ENCODE data around the gene FXYD4.
"Not testable (repeated sequence)": the region's sequence is repeated elsewhere in the genome, so short reads cannot be mapped to it uniquely, and the experiment has no call there.

The FXYD4 gene

GRCh38 chr10:43371418-43371817 lies at the start of gene FXYD4:
FXYD4 (plus strand) TSS chr10:43371636; CDS start chr10:43373747, 2,111 bp downstream.
- no peak for DNase-seq

- no peak for DNase-seq
Measured at GRCh38 chr10:43322331-43322730, 49.1 kb upstream of the FXYD4 start.

- no peak for DNase-seq
Measured at GRCh38 chr10:43322769-43323168, 48.7 kb upstream of the FXYD4 start.

GRCh38 chr10:43323245-43323644 lies 48.2 kb upstream of the FXYD4 start:
- DNase-seq = no peak

GRCh38 chr10:43324876-43325275 lies 46.6 kb upstream of the FXYD4 start:
- DNase-seq = no peak

- no peak for DNase-seq
Measured at GRCh38 chr10:43327171-43327570, 44.3 kb upstream of the FXYD4 start.

GRCh38 chr10:43327986-43328385 lies 43.5 kb upstream of the FXYD4 start:
- DNase-seq = no peak

- DNase-seq = not testable (repeated sequence)
Measured at GRCh38 chr10:43328810-43329209, 42.6 kb upstream of the FXYD4 start.

- DNase-seq = not testable (repeated sequence)
Measured at GRCh38 chr10:43329246-43329885, 42.1 kb upstream of the FXYD4 start.

- DNase-seq = not testable (repeated sequence)
Measured at GRCh38 chr10:43330049-43330823, 41.2 kb upstream of the FXYD4 start.

GRCh38 chr10:43330824-43331127 lies 40.7 kb upstream of the FXYD4 start:
- not testable (repeated sequence) for DNase-seq

GRCh38 chr10:43333653-43334052 lies 37.8 kb upstream of the FXYD4 start:
- DNase-seq = no peak

- no peak for DNase-seq
Measured at GRCh38 chr10:43336061-43336460, 35.4 kb upstream of the FXYD4 start.

GRCh38 chr10:43336641-43337318 lies 34.7 kb upstream of the FXYD4 start:
- no peak for DNase-seq

- DNase-seq = not testable (repeated sequence)
Measured at GRCh38 chr10:43337536-43337935, 33.9 kb upstream of the FXYD4 start.

- no peak for DNase-seq
Measured at GRCh38 chr10:43338117-43338516, 33.3 kb upstream of the FXYD4 start.

GRCh38 chr10:43339136-43339535 lies 32.3 kb upstream of the FXYD4 start:
- no peak for DNase-seq

- no peak for DNase-seq
Measured at GRCh38 chr10:43340101-43340500, 31.3 kb upstream of the FXYD4 start.

- DNase-seq = no peak
Measured at GRCh38 chr10:43340619-43341018, 30.8 kb upstream of the FXYD4 start.

- DNase-seq = no peak
Measured at GRCh38 chr10:43341450-43341849, 30.0 kb upstream of the FXYD4 start.

- DNase-seq = no peak
Measured at GRCh38 chr10:43342279-43343125, 28.9 kb upstream of the FXYD4 start.

GRCh38 chr10:43343126-43343525 lies 28.3 kb upstream of the FXYD4 start:
- no peak for DNase-seq

GRCh38 chr10:43344051-43344450 lies 27.4 kb upstream of the FXYD4 start:
- no peak for DNase-seq

Data from NCI-H1436 treated with DMSO at 0.1 percent for 48 hours (cell line).